GM19468 (cell line): Measurements from ENCODE around the gene ABCD1.

ENCODE experiments used
- ATAC-seq: cut with Tn5 transposase; IDR thresholded peaks from one replicate; pipeline ENCODE4 v1.9.1; 2021; ENCODE audit warnings: mild to moderate bottlenecking, moderate library complexity, moderate number of reproducible peaks; ENCODE audit not compliant: unreplicated experiment; ENCODE audit errors: extremely low read depth

Gene ABCD1

GRCh38 chrX:153770601-153771414 is 46.2 kb downstream of the ABCD1 start:
- ATAC-seq: no peak

GRCh38 chrX:153771415-153772315 is 47.0 kb downstream of the ABCD1 start:
- no peak for ATAC-seq

- no peak for ATAC-seq
Observed at GRCh38 chrX:153772316-153773217, 47.9 kb downstream of the ABCD1 start.

GRCh38 chrX:153773218-153773611 is 48.6 kb downstream of the ABCD1 start:
- ATAC-seq: no peak

- ATAC-seq: no peak
Observed at GRCh38 chrX:153773741-153774575, 49.3 kb downstream of the ABCD1 start.

GRCh38 chrX:153774576-153775292 is 50.1 kb downstream of the ABCD1 start:
- ATAC-seq: no peak

- ATAC-seq: no peak
Observed at GRCh38 chrX:153775293-153776119, 50.9 kb downstream of the ABCD1 start.

GRCh38 chrX:153776120-153776599 is 51.5 kb downstream of the ABCD1 start:
- no peak for ATAC-seq

GRCh38 chrX:153776611-153777045 is 52.0 kb downstream of the ABCD1 start:
- no peak for ATAC-seq

- no peak for ATAC-seq
Observed at GRCh38 chrX:153777261-153778090, 52.8 kb downstream of the ABCD1 start.

GRCh38 chrX:153778181-153778580 is 53.5 kb downstream of the ABCD1 start:
- no peak for ATAC-seq

- no peak for ATAC-seq
Observed at GRCh38 chrX:153778684-153779101, 54.0 kb downstream of the ABCD1 start.

- no peak for ATAC-seq
Observed at GRCh38 chrX:153779891-153780677, 55.4 kb downstream of the ABCD1 start.

GRCh38 chrX:153780678-153781427 is 56.2 kb downstream of the ABCD1 start, which contains the start of gene SRPK3:
Gene SRPK3, plus strand, starts transcription at chrX:153781041. Its CDS starts 46 bp downstream, at chrX:153781087.
- no peak for ATAC-seq

- no peak for ATAC-seq
Observed at GRCh38 chrX:153781428-153782047, 56.9 kb downstream of the ABCD1 start.
